IMR-90 (cell line): ENCODE measurements around the gene HSPE1. TPM values are rescaled to one million over a fixed set of nuclear protein-coding genes. Genes with fewer than 3 reads are reported as not detected.

Source experiments
- ATAC-seq: fragments of 200-7000 bp; cut with Tn5 transposase; 2 replicates; pipeline ENCODE4 v1.9.1; 2020; ENCODE audit warnings: low read depth, mild to moderate bottlenecking, moderate library complexity
- BruUV-seq: library from RNA; stranded (reverse); fragments of 400-500 nt; replicated peaks from 2 replicates; lab custom pipeline; 2021; lab: Mats Ljungman, UMichigan
- CTCF ChIA-PET: fragments of 300-600 bp; formaldehyde crosslinking; extraction: SDS; loops from one replicate; lab custom pipeline; 2021; ENCODE audit warnings: antibody characterized with exemption; lab: Yijun Ruan, JAX
- POLR2A ChIA-PET: fragments of 300-600 bp; sonication (Branson Sonifier 250); formaldehyde crosslinking; loops from one replicate; lab custom pipeline; 2022; ENCODE audit warnings: antibody characterized with exemption; ENCODE audit not compliant: unreplicated experiment; lab: Charles Lee
- DNase-seq: peaks from one replicate; pipeline ENCODE4 v3.0.0; 2013
- H2AFZ ChIP-seq: replicated peaks from 2 replicates; pipeline ENCODE3; 2013; ENCODE audit warnings: low read length, mild to moderate bottlenecking; ENCODE audit not compliant: poor library complexity
- H2AK5ac ChIP-seq: 2 replicates; pipeline ENCODE4 v1.6.1; 2013; ENCODE audit warnings: low read depth, low read length, inconsistent platforms
- H2AK9ac ChIP-seq: replicated peaks from 2 replicates; pipeline ENCODE3; 2013; ENCODE audit warnings: mild to moderate bottlenecking, low read depth, low read length, moderate library complexity; ENCODE audit not compliant: poor library complexity
- H2BK120ac ChIP-seq: 2 replicates; pipeline ENCODE4 v1.6.1; 2013; ENCODE audit warnings: low read depth, low read length, inconsistent platforms
- H2BK15ac ChIP-seq: 3 replicates; pipeline ENCODE4 v1.6.1; 2013; ENCODE audit warnings: low read depth, low read length, inconsistent platforms
- H2BK20ac ChIP-seq: 2 replicates; pipeline ENCODE4 v1.6.1; 2013; ENCODE audit warnings: low read depth, mild to moderate bottlenecking, inconsistent platforms, low read length, moderate library complexity
- H2BK5ac ChIP-seq: 2 replicates; pipeline ENCODE4 v1.6.1; 2013; ENCODE audit warnings: mild to moderate bottlenecking, low read depth, low read length, inconsistent platforms; ENCODE audit not compliant: poor library complexity, severe bottlenecking
- H3K14ac ChIP-seq: replicated peaks from 2 replicates; pipeline ENCODE4 v1.6.1; 2013; ENCODE audit warnings: low read depth, low read length, inconsistent platforms
- H3K18ac ChIP-seq: 2 replicates; pipeline ENCODE4 v1.6.1; 2013; ENCODE audit warnings: low read depth, low read length, control low read depth
- H3K23ac ChIP-seq: 2 replicates; pipeline ENCODE4 v1.6.1; 2013; ENCODE audit warnings: low read depth, low read length, inconsistent platforms
- H3K27ac ChIP-seq: 2 replicates; pipeline ENCODE4 v1.5.1; 2013; ENCODE audit warnings: mild to moderate bottlenecking, control low read depth, low read length; ENCODE audit not compliant: insufficient read depth
- H3K27me3 ChIP-seq: 2 replicates; pipeline ENCODE4 v1.6.1; 2013; ENCODE audit warnings: low read length; ENCODE audit not compliant: control insufficient read depth, insufficient read depth
- H3K36me3 ChIP-seq: 2 replicates; pipeline ENCODE4 v1.6.1; 2013; ENCODE audit warnings: low read length, mixed read lengths; ENCODE audit not compliant: control insufficient read depth, insufficient read depth
- H3K4ac ChIP-seq: 2 replicates; pipeline ENCODE4 v1.6.1; 2013; ENCODE audit warnings: low read depth, low read length, inconsistent platforms
- H3K4me1 ChIP-seq: 2 replicates; pipeline ENCODE4 v1.6.1; 2013; ENCODE audit warnings: low read length, mixed read lengths; ENCODE audit not compliant: control insufficient read depth, insufficient read depth
- H3K4me2 ChIP-seq: 2 replicates; pipeline ENCODE4 v1.6.1; 2013; ENCODE audit warnings: low read depth, mild to moderate bottlenecking, control low read depth, low read length, moderate library complexity
- H3K4me3 ChIP-seq: 2 replicates; pipeline ENCODE4 v1.5.1; 2013; ENCODE audit warnings: low read depth, mild to moderate bottlenecking, control low read depth, low read length, moderate library complexity; ENCODE audit not compliant: insufficient read depth
- H3K56ac ChIP-seq: 2 replicates; pipeline ENCODE4 v1.6.1; 2013; ENCODE audit warnings: low read length, inconsistent platforms; ENCODE audit not compliant: insufficient read depth; ENCODE audit errors: extremely low read depth
- H3K79me1 ChIP-seq, 2 experiments: 2 replicates each; pipeline ENCODE4 v1.6.1; 2013; ENCODE audit warnings: low read length in 2 of 2, inconsistent platforms in 1 of 2, low read depth in 1 of 2
- H3K9ac ChIP-seq: 2 replicates; pipeline ENCODE4 v1.6.1; 2013; ENCODE audit warnings: low read depth, low read length, control low read depth
- H3K9me1 ChIP-seq: 2 replicates; pipeline ENCODE4 v1.6.1; 2013; ENCODE audit warnings: low read length, inconsistent platforms; ENCODE audit not compliant: insufficient read depth
- H3K9me3 ChIP-seq: 2 replicates; pipeline ENCODE4 v1.6.1; 2013; ENCODE audit warnings: low read length; ENCODE audit not compliant: control insufficient read depth, insufficient read depth
- H4K20me1 ChIP-seq: 2 replicates; pipeline ENCODE4 v1.6.1; 2013; ENCODE audit warnings: low read length, inconsistent platforms; ENCODE audit not compliant: insufficient read depth
- H4K5ac ChIP-seq: 2 replicates; pipeline ENCODE4 v1.6.1; 2013; ENCODE audit warnings: mild to moderate bottlenecking, low read depth, low read length, control low read depth
- H4K8ac ChIP-seq, 2 experiments: 2 replicates each; pipeline ENCODE4 v1.6.1; 2013; ENCODE audit warnings: low read depth in 2 of 2, low read length in 2 of 2, control low read depth in 1 of 2, inconsistent platforms in 1 of 2
- H4K91ac ChIP-seq: 2 replicates; pipeline ENCODE4 v1.6.1; 2013; ENCODE audit warnings: low read depth, low read length, inconsistent platforms; ENCODE audit not compliant: insufficient read depth
- CEBPB ChIP-seq: IDR thresholded peaks from 2 replicates; pipeline ENCODE4 v1.6.1; 2012; ENCODE audit warnings: low read depth, low read length, improper control_type of control experiment
- CHD1 ChIP-seq: IDR thresholded peaks from 2 replicates; pipeline ENCODE4 v1.6.1; 2012; ENCODE audit warnings: low read depth, low read length, improper control_type of control experiment
- MXI1 ChIP-seq: IDR thresholded peaks from 2 replicates; pipeline ENCODE4 v1.6.1; 2012; ENCODE audit warnings: low read depth, mild to moderate bottlenecking, low read length, moderate library complexity, borderline replicate concordance
- POLR2A ChIP-seq: IDR thresholded peaks from 2 replicates; pipeline ENCODE4 v1.6.1; 2012; ENCODE audit warnings: mild to moderate bottlenecking, low read depth, low read length
- RAD21 ChIP-seq: IDR thresholded peaks from 2 replicates; pipeline ENCODE4 v1.6.1; 2012; ENCODE audit warnings: low read length, improper control_type of control experiment
- SMC3 ChIP-seq: fragments of 150-350 bp; IDR thresholded peaks from 2 replicates; pipeline ENCODE4 v1.6.1; 2016; ENCODE audit warnings: low read depth, mild to moderate bottlenecking, antibody characterized with exemption, low read length, moderate library complexity
- WGBS, 2 experiments: methylation state at CpG; one replicate each; pipeline versions ENCODE4 v1.1.5 to v1.1.7; 2013; ENCODE audit warnings: missing lambda C conversion rate in 2 of 2; ENCODE audit not compliant: insufficient read length in 1 of 2; ENCODE audit errors: extremely low coverage in 2 of 2; 5-methylcytosine and 5-hydroxymethylcytosine counted together
- dilution Hi-C: fragments of 300-500 bp; cut with HindIII; formaldehyde crosslinking; loops from one replicate; pipeline ENCODE4 v1.14.3; 2018; ENCODE audit warnings: low sequenced_read_pairs; ENCODE audit not compliant: unreplicated experiment
- in situ Hi-C: fragments of 300-500 bp; cut with MboI; formaldehyde crosslinking; loops from 3 replicates; pipeline ENCODE4 v1.14.3; 2019; ENCODE audit warnings: low sequenced_read_pairs, inconsistent platforms, mixed read lengths
- intact Hi-C: fragments of 100-400 bp; cut with micrococcal nuclease; formaldehyde crosslinking; loops from 2 replicates; pipeline ENCODE4 v1.10.0; 2022
- polyA plus RNA-seq, 3 experiments: library from polyadenylated mRNA; depleted of rRNA; stranded (reverse); fragments of >200 nt; gene quantifications; 2 replicates each; pipeline ENCODE4 v1.2.3, GENCODE V29; 2012; ENCODE audit warnings: low replicate concordance in 1 of 3
- total RNA-seq: library from RNA; depleted of rRNA; stranded (reverse); fragments of >200 nt; gene quantifications from 2 replicates; pipeline ENCODE4 v1.2.3, GENCODE V29; 2012

HSPE1 gene
- total and polyA plus RNA-seq, 2 of the 4 experiments (the other 2 are of a cell fraction): 13.3 to 93.6 TPM

- TF ChIP-seq RAD21: no peak
- TF ChIP-seq CEBPB: peak; percentile 100
- peak; percentile 98 for TF ChIP-seq CHD1
These were observed 46.9 kb upstream of the HSPE1 start, which contains the start of gene COQ10B (continued) for GRCh38 chr2:197453123-197453913.

DNA sequence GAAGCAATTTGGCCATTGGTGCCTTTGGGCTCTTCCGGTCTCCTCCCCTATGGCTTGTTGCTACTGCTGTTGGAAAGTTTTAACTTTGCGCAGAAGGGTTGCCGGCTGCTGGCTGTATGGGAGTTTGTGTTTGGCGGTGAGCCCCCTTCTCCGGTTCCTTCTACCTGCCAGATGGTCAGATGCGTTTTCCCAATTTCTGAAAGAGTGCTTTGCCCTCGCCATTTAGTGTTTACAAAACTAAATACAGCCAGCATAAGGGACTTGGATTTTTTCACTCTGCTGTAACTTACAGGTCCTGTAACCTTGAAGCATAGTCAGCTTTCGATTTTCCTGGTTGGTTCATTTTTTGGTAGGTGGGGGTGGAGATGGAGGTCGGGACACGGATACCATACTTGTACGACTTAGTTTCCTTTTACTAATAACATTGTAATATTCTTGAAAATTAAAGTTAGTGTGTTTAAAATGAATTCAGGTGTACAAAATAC lies 46.2 kb upstream of the HSPE1 start:
- Histone ChIP-seq H3K4me2 (peak overlapping the region; percentile 87), H3K79me1 (peaks cover 4 to 15% of the 10 kb centered on the region in 2 experiments; a peak in 3 of 4 replicates), H4K5ac (no peak overlapping the region; the same call in 1 of the 2 replicates), H2BK20ac (no peak overlapping the region), H3K18ac (peak overlapping the region; percentile 33; the same call in 1 of the 2 replicates), H2AK9ac (peak overlapping the region; percentile 84), H3K23ac (peak overlapping the region; percentile 61), H3K14ac (peak overlapping the region; percentile 45), H3K4me1 (no peaks in the 10 kb centered on the region), H3K27ac (peak overlapping the region; percentile 92), H2AK5ac (no peak overlapping the region), H3K9me1 (peaks cover under 1% of the 10 kb centered on the region; the same call in 1 of the 2 replicates), H2BK120ac (peak overlapping the region; percentile 3; the same call in 1 of the 2 replicates), H3K56ac (peak overlapping the region; percentile 45), H2AFZ (peak overlapping the region; percentile 97), H3K4me3 (peak overlapping the region; percentile 70), H2BK5ac (peak overlapping the region; percentile 79), H3K4ac (peak overlapping the region; percentile 25; the same call in 1 of the 2 replicates), H4K20me1 (peaks cover 41% of the 10 kb centered on the region), H4K8ac (peak overlapping the region; percentile 35 to 77; a peak in 3 of 4 replicates), H3K27me3 (no peaks in the 10 kb centered on the region), H3K9ac (peak overlapping the region; percentile 87), H3K9me3 (no peaks in the 10 kb centered on the region), H2BK15ac (no peak overlapping the region), H4K91ac (peak overlapping the region; percentile 76; the same call in 1 of the 2 replicates), H3K36me3 (peaks cover under 1% of the 10 kb centered on the region; the same call in 1 of the 2 replicates)
- ChIA-PET CTCF (no interaction called here), POLR2A (no interaction called here)
- BruUV-seq: TSS peak; percentile 70
- TF ChIP-seq SMC3 (0 out of 2 replicates have a peak, but pooled peaks have one; percentile 6), POLR2A (no peak; the same call in none of the 2 replicates), MXI1 (0 out of 2 replicates have a peak, but pooled peaks have one; percentile 33)
- in situ Hi-C loops: no loop called here
- dilution Hi-C loops: no loop called here
- intact Hi-C loops: loop anchor here (1.0 kb wide), 1 partner anchor 19 kb away; the partner anchor contains the start of gene SF3B1
- ATAC-seq: peak; percentile 54
- DNase-seq: peak; percentile 96
- no CpG with 5 or more reads among the region's 11 CpGs for WGBS, 2 experiments
